GM19468 (cell line): ENCODE data around the gene MPO.

Experiments used
- ATAC-seq: cut with Tn5 transposase; IDR thresholded peaks from one replicate; pipeline ENCODE4 v1.9.1; 2021; ENCODE audit warnings: mild to moderate bottlenecking, moderate library complexity, moderate number of reproducible peaks; ENCODE audit not compliant: unreplicated experiment; ENCODE audit errors: extremely low read depth

The MPO gene

GRCh38 chr17:58265902-58266875 is 14.5 kb downstream of the MPO start:
- ATAC-seq = no peak

GRCh38 chr17:58265271-58265670 is 15.5 kb downstream of the MPO start:
- ATAC-seq = no peak

- ATAC-seq = no peak
These were observed 16.2 kb downstream of the MPO start for GRCh38 chr17:58264407-58265103.

- ATAC-seq = no peak
These were observed 17.0 kb downstream of the MPO start for GRCh38 chr17:58263773-58264172.

- ATAC-seq = no peak
These were observed 18.6 kb downstream of the MPO start for GRCh38 chr17:58262149-58262548.

GRCh38 chr17:58254803-58255202 is 25.9 kb downstream of the MPO start:
- ATAC-seq = no peak

- ATAC-seq = no peak
These were observed 27.7 kb downstream of the MPO start for GRCh38 chr17:58253082-58253481.

- ATAC-seq = no peak
These were observed 28.6 kb downstream of the MPO start for GRCh38 chr17:58252141-58252540.

GRCh38 chr17:58250344-58251011 is 30.3 kb downstream of the MPO start:
- ATAC-seq = no peak

GRCh38 chr17:58249270-58250133 is 31.2 kb downstream of the MPO start:
- ATAC-seq = no peak

- ATAC-seq = no peak
These were observed 31.8 kb downstream of the MPO start for GRCh38 chr17:58248955-58249269.

GRCh38 chr17:58247511-58248363 is 33.0 kb downstream of the MPO start:
- no peak for ATAC-seq

GRCh38 chr17:58246781-58247180 is 34.0 kb downstream of the MPO start:
- ATAC-seq = no peak

GRCh38 chr17:58246104-58246740 is 34.5 kb downstream of the MPO start:
- no peak for ATAC-seq

GRCh38 chr17:58245428-58246103 is 35.2 kb downstream of the MPO start:
- no peak for ATAC-seq

GRCh38 chr17:58244963-58245362 is 35.8 kb downstream of the MPO start:
- ATAC-seq = no peak

GRCh38 chr17:58242171-58242784 is 38.5 kb downstream of the MPO start:
- ATAC-seq = no peak

- ATAC-seq = no peak
These were observed 40.7 kb downstream of the MPO start for GRCh38 chr17:58239987-58240386.
